ENCODE measurements around the gene OR2D2.
"Not testable (repeated sequence)": the region's sequence is repeated elsewhere in the genome, so short reads cannot be mapped to it uniquely, and the experiment has no call there.

The OR2D2 gene

GRCh38 chr11:6876914-6877313, 15.4 kb downstream of the OR2D2 start:
- DNase-seq, result no peak

GRCh38 chr11:6876325-6876724, 16.0 kb downstream of the OR2D2 start, which contains the start of gene OR10A4:
TSS of gene OR10A4 (plus strand) at chr11:6876625. CDS start at chr11:6876648, 23 bp downstream.
- no peak for DNase-seq

- no peak for DNase-seq
These were observed 16.5 kb downstream of the OR2D2 start for GRCh38 chr11:6875761-6876160.

- DNase-seq, result no peak
These were observed 21.0 kb downstream of the OR2D2 start for GRCh38 chr11:6871278-6871677.

- DNase-seq, result no peak
These were observed 27.9 kb downstream of the OR2D2 start for GRCh38 chr11:6864438-6864837.

- DNase-seq, result no peak
These were observed 29.3 kb downstream of the OR2D2 start, which contains the start of gene OR10A2 for GRCh38 chr11:6862961-6863360. TSS of gene OR10A2 (plus strand) at chr11:6863057. CDS start at chr11:6869755, 6,698 bp downstream.

GRCh38 chr11:6856871-6857270, 35.4 kb downstream of the OR2D2 start:
- no peak for DNase-seq

- DNase-seq, result no peak
These were observed 36.2 kb downstream of the OR2D2 start for GRCh38 chr11:6855971-6856541.

GRCh38 chr11:6854801-6855200, 37.5 kb downstream of the OR2D2 start:
- not testable (repeated sequence) for DNase-seq

GRCh38 chr11:6850526-6850925, 41.8 kb downstream of the OR2D2 start:
- DNase-seq, result no peak

GRCh38 chr11:6845383-6845782, 46.9 kb downstream of the OR2D2 start, which contains the start of gene OR10A5:
TSS of gene OR10A5 (plus strand) at chr11:6845683. CDS start at chr11:6845683, 0 bp downstream.
- no peak for DNase-seq

- DNase-seq, result no peak
These were observed 47.9 kb downstream of the OR2D2 start for GRCh38 chr11:6844356-6844755.

GRCh38 chr11:6843670-6844069, 48.6 kb downstream of the OR2D2 start:
- DNase-seq, result no peak

GRCh38 chr11:6841694-6842093, 50.6 kb downstream of the OR2D2 start:
- no peak for DNase-seq
